K562 (cell line): ENCODE data around the gene MYBPHL. TPM values are rescaled to one million over a fixed set of nuclear protein-coding genes. Genes with fewer than 3 reads are reported as not detected.

Experiments
- C11orf30 ChIP-seq: fragments of 450-650 bp; IDR thresholded peaks from 2 replicates; pipeline ENCODE4 v1.6.1; 2016; ENCODE audit warnings: low read depth, mild to moderate bottlenecking
- CBFA2T3 ChIP-seq: fragments of 450-650 bp; IDR thresholded peaks from 2 replicates; pipeline ENCODE4 v1.6.1; 2017
- FOXP4 ChIP-seq: sonication (generic); formaldehyde crosslinking; IDR thresholded peaks from 2 replicates; pipeline ENCODE4 v1.8.0; 2022; ENCODE audit warnings: mild to moderate bottlenecking, missing genetic modification reagents, borderline replicate concordance
- HINFP ChIP-seq: fragments of 450-650 bp; conservative IDR thresholded peaks from 2 replicates; pipeline ENCODE4 v1.6.1; 2016; ENCODE audit warnings: missing genetic modification characterization, low read depth, mild to moderate bottlenecking, control low read depth, missing compliant biosample characterization
- IFI16 ChIP-seq: fragments of 250-450 bp; sonication (Bioruptor Pico); IDR thresholded peaks from 2 replicates; pipeline ENCODE4 v2.1.2; 2022; ENCODE audit warnings: mild to moderate bottlenecking, inconsistent platforms
- JUND ChIP-seq, 2 experiments: IDR thresholded peaks; 2 replicates in 1 of 2; 3 replicates in 1 of 2; pipeline ENCODE4 v1.6.1; 2011; ENCODE audit warnings: borderline replicate concordance in 2 of 2, low read depth in 2 of 2, low read length in 2 of 2, improper control_type of control experiment in 1 of 2, missing biosample characterization in 1 of 2, missing genetic modification characterization in 1 of 2, missing genetic modification reagents in 1 of 2
- MITF ChIP-seq: IDR thresholded peaks from 2 replicates; pipeline ENCODE4 v1.6.1; 2014; ENCODE audit warnings: antibody characterized with exemption
- POLR2H ChIP-seq: IDR thresholded peaks from 2 replicates; pipeline ENCODE4 v1.6.1; 2016; ENCODE audit warnings: missing genetic modification characterization, low read depth, mild to moderate bottlenecking, control low read depth, missing compliant biosample characterization, moderate library complexity
- TARDBP ChIP-seq: fragments of 450-650 bp; IDR thresholded peaks from 2 replicates; pipeline ENCODE4 v1.6.1; 2016
- ZBTB40 ChIP-seq, 2 experiments: fragments of 450-650 bp in 1 of 2; sonication (generic) in 1 of 2; formaldehyde crosslinking in 1 of 2; IDR thresholded peaks; 2 replicates each; pipeline versions ENCODE4 v1.7.1 to v1.9.0; 2016 to 2022; ENCODE audit warnings: inconsistent platforms in 1 of 2, mild to moderate bottlenecking in 1 of 2, missing genetic modification reagents in 1 of 2
- ZNF121 ChIP-seq: sonication (generic); formaldehyde crosslinking; conservative IDR thresholded peaks from 2 replicates; pipeline ENCODE4 v1.8.0; 2022; ENCODE audit warnings: missing genetic modification reagents
- ZNF583 ChIP-seq: fragments of 250-450 bp; sonication (Bioruptor Pico); IDR thresholded peaks from 2 replicates; pipeline ENCODE4 v1.4.0; 2020
- polyA plus RNA-seq, 8 experiments: library from polyadenylated mRNA; depleted of rRNA in 4 of 8; stranded (reverse) in 5 of 8; unstranded in 3 of 8; fragments of >200 nt; fragmentation: Nextera tagmentation in 2 of 8; fragmentation: Illumina TruSeq in 1 of 8; extraction: Ambion mirVana in 2 of 8; extraction: Trizol in 1 of 8; gene quantifications; 2 replicates each; pipeline versions ENCODE4 v1.2.1 to v1.2.3, GENCODE V29; 2011 to 2014; ENCODE audit warnings: inconsistent platforms in 1 of 8, missing spikeins in 1 of 8
- total RNA-seq, 7 experiments: library from RNA; depleted of rRNA in 6 of 7; stranded (reverse); fragments of >200 nt in 6 of 7; fragmentation: Illumina TruSeq in 2 of 7; extraction: Trizol in 2 of 7; gene quantifications; 2 replicates each; pipeline versions ENCODE4 v1.2.1 to v1.2.3, GENCODE V29; 2011 to 2021; ENCODE audit warnings: low replicate concordance in 1 of 7

The MYBPHL gene
- total and polyA plus RNA-seq, 9 of the 15 experiments (the other 6 are each of a cell fraction or from before 2014, with no cell fraction given) = 0.20 to 1.9 (median 0.33) TPM

- TF ChIP-seq JUND (IDR thresholded peaks at IDR 0.05; ENCODE audit: borderline replicate concordance, low read depth, low read length) = peak; percentile 61
- TF ChIP-seq JUND (tag; IDR thresholded peaks at IDR 0.05; ENCODE audit: borderline replicate concordance, low read depth, low read length) = peak; percentile 56; the same call in 1 of the 3 replicates
- peak; percentile 68 for TF ChIP-seq C11orf30
- peak; percentile 28; the same call in 1 of the 2 replicates for TF ChIP-seq ZBTB40 (IDR thresholded peaks at IDR 0.05)
- TF ChIP-seq ZBTB40 (CRISPR knock-in tag; IDR thresholded peaks at IDR 0.05) = no peak
- TF ChIP-seq IFI16 (CRISPR knock-in tag) = no peak
- no peak for TF ChIP-seq TARDBP
- peak; percentile 55; the same call in 1 of the 2 replicates for TF ChIP-seq ZNF583
- TF ChIP-seq MITF = no peak
- TF ChIP-seq FOXP4 = peak; percentile 62; the same call in 1 of the 2 replicates
- no peak for TF ChIP-seq HINFP
- no peak for TF ChIP-seq POLR2H (tag)
- TF ChIP-seq CBFA2T3 = no peak
- TF ChIP-seq ZNF121 = no peak
Measured at GRCh38 chr1:109277434-109278204, 29.2 kb downstream of the MYBPHL start (continued).
